B cell (primary cell): ENCODE data around the gene GRK3. TPM values are rescaled to one million over a fixed set of nuclear protein-coding genes. Genes with fewer than 3 reads are reported as not detected.
A peak's percentile ranks its signal among the peaks of the same experiment; 100 is the strongest.
"Not testable (repeated sequence)": the region's sequence is repeated elsewhere in the genome, so short reads cannot be mapped to it uniquely, and the experiment has no call there.

Source experiments
- ATAC-seq: fragments of 200-7000 bp; cut with Tn5 transposase; one replicate; pipeline ENCODE4 v1.10.0; 2021; ENCODE audit warnings: low read depth, mild to moderate bottlenecking, moderate number of reproducible peaks, moderate library complexity
- CTCF ChIA-PET: fragments of 350-600 bp; sonication (Branson Sonifier 250); formaldehyde crosslinking; loops from one replicate; lab custom pipeline; 2021; ENCODE audit warnings: antibody characterized with exemption, inconsistent platforms; lab: Charles Lee
- POLR2A ChIA-PET: fragments of 350-600 bp; sonication (Branson Sonifier 250); formaldehyde crosslinking; loops from one replicate; lab custom pipeline; 2021; ENCODE audit warnings: antibody characterized with exemption; lab: Charles Lee
- DNase-seq: peaks from one replicate; pipeline ENCODE4 v3.0.0; 2013
- H2AFZ ChIP-seq: 2 replicates; pipeline ENCODE4 v1.6.1; 2012; ENCODE audit warnings: mild to moderate bottlenecking, low read depth, low read length; ENCODE audit not compliant: insufficient read depth, poor library complexity, severe bottlenecking
- H3K27ac ChIP-seq, 2 donors: 1 replicate in 1 of 2; 2 replicates in 1 of 2; pipeline ENCODE4 v1.5.1; 2012 to 2013; ENCODE audit warnings: low read length in 2 of 2, mild to moderate bottlenecking in 2 of 2, moderate library complexity in 1 of 2
- H3K27me3 ChIP-seq, 4 experiments: fragments of 200-600 bp in 1 of 4; sonication (generic) in 1 of 4; replicated peaks in 1 of 4; 1 replicate in 2 of 4; 2 replicates in 2 of 4; pipeline versions ENCODE4 v1.6.1 to v1.7.0; 2013 to 2016; ENCODE audit warnings: low read length in 3 of 4, mild to moderate bottlenecking in 2 of 4, mixed read lengths in 1 of 4, moderate library complexity in 1 of 4; ENCODE audit not compliant: insufficient read depth in 4 of 4, control insufficient read depth in 3 of 4; ENCODE audit errors: control extremely low read depth in 1 of 4
- H3K36me3 ChIP-seq, 2 experiments: replicated peaks in 1 of 2; 1 replicate in 1 of 2; 2 replicates in 1 of 2; pipeline versions ENCODE4 v1.6.1 to v1.7.1; 2013; ENCODE audit warnings: low read length in 1 of 2; ENCODE audit not compliant: insufficient read depth in 2 of 2, control insufficient read depth in 1 of 2; ENCODE audit errors: control extremely low read depth in 1 of 2, extremely low read depth in 1 of 2
- H3K4me1 ChIP-seq, 2 donors: fragments of 200-600 bp in 1 of 2; sonication (generic) in 1 of 2; 1 replicate in 1 of 2; 2 replicates in 1 of 2; pipeline versions ENCODE4 v1.5.1 to v1.6.1; 2013 to 2017; ENCODE audit warnings: low read length in 2 of 2; ENCODE audit not compliant: control insufficient read depth in 2 of 2, insufficient read depth in 2 of 2
- H3K4me2 ChIP-seq: replicated peaks from 2 replicates; pipeline ENCODE3; 2012; ENCODE audit warnings: mild to moderate bottlenecking, low read depth, low read length; ENCODE audit not compliant: poor library complexity, severe bottlenecking
- H3K4me3 ChIP-seq, 5 experiments: fragments of 200-600 bp in 1 of 5; sonication (generic) in 1 of 5; 1 replicate in 3 of 5; 2 replicates in 2 of 5; pipeline versions ENCODE4 v1.5.1 to v1.7.0; 2011 to 2016; ENCODE audit warnings: low read length in 4 of 5, mild to moderate bottlenecking in 4 of 5, low read depth in 2 of 5, control low read depth in 1 of 5, moderate library complexity in 1 of 5; ENCODE audit not compliant: insufficient read depth in 1 of 5; ENCODE audit errors: control extremely low read depth in 1 of 5, extremely low read depth in 1 of 5
- H3K79me2 ChIP-seq: fragments of 200-600 bp; sonication (generic); one replicate; pipeline ENCODE4 v1.6.0; 2016; ENCODE audit warnings: low read length; ENCODE audit not compliant: control insufficient read depth, insufficient read depth
- H3K9ac ChIP-seq: fragments of 200-600 bp; sonication (generic); 2 replicates; pipeline ENCODE4 v1.6.1; 2017; ENCODE audit warnings: mild to moderate bottlenecking, low read length, moderate library complexity
- H3K9me3 ChIP-seq, 3 donors: one replicate each; pipeline versions ENCODE4 v1.6.1 to v1.7.1; 2013; ENCODE audit warnings: low read length in 2 of 3; ENCODE audit not compliant: control insufficient read depth in 2 of 3, insufficient read depth in 1 of 3; ENCODE audit errors: control extremely low read depth in 1 of 3
- H4K20me1 ChIP-seq: 2 replicates; pipeline ENCODE4 v1.6.0; 2012; ENCODE audit warnings: mild to moderate bottlenecking, low read length; ENCODE audit not compliant: insufficient read depth, control insufficient read depth, poor library complexity, severe bottlenecking
- H3K27ac Mint-ChIP-seq: one replicate; pipeline ENCODE4 v1.8.0; 2021; ENCODE audit warnings: mixed read lengths
- H3K27me3 Mint-ChIP-seq: one replicate; pipeline ENCODE4 v1.8.0; 2021; ENCODE audit warnings: mixed read lengths
- H3K4me1 Mint-ChIP-seq: one replicate; pipeline ENCODE4 v1.8.0; 2021; ENCODE audit warnings: mixed read lengths
- H3K4me3 Mint-ChIP-seq: one replicate; pipeline ENCODE4 v1.8.0; 2021; ENCODE audit warnings: mixed read lengths
- H3K9me3 Mint-ChIP-seq: one replicate; pipeline ENCODE4 v1.8.0; 2022; ENCODE audit warnings: mixed read lengths; ENCODE audit not compliant: insufficient read depth
- WGBS: methylation state at CpG from one replicate; pipeline ENCODE4 v1.1.5; 2013; ENCODE audit warnings: missing lambda C conversion rate; ENCODE audit not compliant: insufficient coverage; 5-methylcytosine and 5-hydroxymethylcytosine counted together
- intact Hi-C: fragments of 100-400 bp; cut with micrococcal nuclease; formaldehyde crosslinking; loops from one replicate; pipeline ENCODE4 v1.10.0; 2022
- polyA plus RNA-seq: library from polyadenylated mRNA; depleted of rRNA; stranded (reverse); fragments of >200 nt; gene quantifications from 2 replicates; pipeline ENCODE4 v1.2.3, GENCODE V29; 2012
- total RNA-seq, 2 donors: library from RNA; stranded (reverse); fragments of 120-200 nt in 1 of 2; gene quantifications; 1 replicate in 1 of 2; 2 replicates in 1 of 2; pipeline versions ENCODE4 v1.2.3 to v1.2.4, GENCODE V29; 2013 to 2022

The GRK3 gene
- total and polyA plus RNA-seq, 2 donors (not counting 1 experiment from before 2014, with no cell fraction given), result 17.6 to 61.0 TPM

DNA sequence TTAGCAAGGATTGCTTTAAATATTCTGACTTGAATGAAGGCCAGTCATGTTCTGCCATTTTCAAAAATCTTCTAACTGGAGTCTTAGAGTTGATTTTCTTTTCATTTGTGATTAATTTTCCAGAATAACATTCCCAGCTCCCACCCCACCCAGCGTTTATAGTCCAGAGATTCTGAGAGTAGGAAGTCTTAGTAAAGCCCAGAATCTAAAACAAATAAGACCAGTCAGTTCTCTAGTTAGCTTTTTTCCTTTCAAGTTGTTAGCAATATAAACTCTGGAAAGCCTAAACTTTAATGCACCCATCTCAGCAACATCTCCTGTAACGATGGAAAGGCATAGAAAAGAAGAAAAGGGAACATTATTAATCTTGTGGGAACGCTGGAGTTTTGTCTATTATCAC is 3.3 kb upstream of the GRK3 start:
- not testable (repeated sequence) for H3K9me3 ChIP-seq, H4K20me1 ChIP-seq, H3K9ac ChIP-seq, H3K4me2 ChIP-seq, H3K4me3 ChIP-seq, H3K27ac ChIP-seq, H3K27me3 Mint-ChIP-seq, H3K36me3 ChIP-seq, H3K27me3 ChIP-seq, H2AFZ ChIP-seq, DNase-seq, H3K9me3 Mint-ChIP-seq, ATAC-seq
- ChIA-PET CTCF (interaction anchor here (1.0 to 6.6 kb wide), 2 partner anchors 13 to 18 kb away, joined by 3 to 72 read pairs; no protein-coding TSS in a partner anchor), POLR2A (interaction anchor here (1.4 kb wide), 1 partner anchor 17 kb away, joined by 5 read pairs; no protein-coding TSS in a partner anchor)
- Histone ChIP-seq H3K4me1 (peaks cover 40 to 53% of the 10 kb centered on the region in 2 donors), H3K79me2 (peaks cover 17% of the 10 kb centered on the region)
- WGBS, result no CpG with 5 or more reads among the region's 3 CpGs
- Mint-ChIP-seq H3K4me1 (peaks cover 64% of the 10 kb centered on the region), H3K27ac (peak overlapping the region; percentile 88), H3K4me3 (peak overlapping the region; percentile 75)
- intact Hi-C loops, result loop anchor here (10.0 kb wide), 1 partner anchor 1126 kb away; no protein-coding TSS in a partner anchor

GRCh38 chr22:25561927-25562326 is 2.5 kb upstream of the GRK3 start:
- H3K27me3 ChIP-seq, H3K9me3 Mint-ChIP-seq, H3K36me3 ChIP-seq, H3K9me3 ChIP-seq, H3K4me3 ChIP-seq, H3K9ac ChIP-seq, H2AFZ ChIP-seq, H3K27me3 Mint-ChIP-seq, H4K20me1 ChIP-seq: not testable (repeated sequence)
- peak overlapping the region; percentile 57 to 97 for H3K27ac ChIP-seq
- peak overlapping the region; percentile 75 for H3K4me3 Mint-ChIP-seq
- peak; percentile 77 for DNase-seq
- H3K4me1 ChIP-seq, result peaks cover 40 to 53% of the 10 kb centered on the region in 2 donors
- ATAC-seq, result peak; percentile 48
- ChIA-PET CTCF (interaction anchor here (6.6 kb wide), 1 partner anchor 18 kb away, joined by 72 read pairs; no protein-coding TSS in a partner anchor), POLR2A (interaction anchor here (0.6 to 1.4 kb wide), 3 partner anchors 18 to 100 kb away, joined by 4 to 7 read pairs (median 5); no protein-coding TSS in a partner anchor)
- H3K79me2 ChIP-seq, result peaks cover 22% of the 10 kb centered on the region
- H3K4me2 ChIP-seq, result peak overlapping the region; percentile 37
- intact Hi-C loops, result loop anchor here (1.0 to 10.0 kb wide), 2 partner anchors 18 to 1127 kb away; no protein-coding TSS in a partner anchor
- peaks cover 67% of the 10 kb centered on the region for H3K4me1 Mint-ChIP-seq
- H3K27ac Mint-ChIP-seq, result peak overlapping the region; percentile 88
- WGBS, result 0% methylated on average over 1 of the region's 1 CpG

DNA sequence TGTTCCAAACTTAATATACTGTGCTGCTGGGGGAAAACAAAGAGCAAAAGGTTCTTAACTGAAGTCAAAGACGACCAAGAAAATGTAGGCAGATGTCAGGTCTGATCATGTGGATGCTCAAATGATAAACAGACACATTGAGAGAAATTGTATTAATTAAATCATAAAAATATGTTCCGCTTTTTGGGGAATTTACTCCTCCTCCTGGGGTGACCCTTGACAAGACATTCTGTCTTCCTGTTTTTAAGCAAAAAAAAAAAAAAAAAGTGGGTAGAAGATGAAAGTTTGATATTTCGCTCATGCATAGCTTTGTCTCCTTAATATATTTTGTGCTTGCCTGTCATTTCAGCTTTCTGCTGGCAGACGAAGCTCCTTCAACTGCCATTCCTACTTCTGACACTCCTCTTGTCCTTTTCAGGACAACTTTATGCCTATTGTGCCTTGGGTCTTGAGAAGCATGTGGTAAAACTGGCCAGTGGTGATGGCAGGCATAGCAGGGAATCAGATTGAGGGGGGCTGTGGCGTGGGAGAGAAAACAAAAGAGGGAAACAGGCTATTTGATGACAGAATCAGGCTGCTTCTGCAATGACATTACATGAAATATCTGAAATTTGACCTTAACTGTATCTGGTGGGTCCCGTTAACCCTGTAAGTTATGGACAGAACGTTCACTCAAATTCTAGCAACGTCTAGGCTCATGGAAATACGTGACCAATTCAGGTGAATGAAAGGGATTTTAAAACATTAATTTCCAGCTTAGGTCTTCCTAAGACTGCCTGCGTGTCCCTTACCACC is 1.3 kb upstream of the GRK3 start:
- peak; percentile 71 for DNase-seq
- not testable (repeated sequence) for H3K36me3 ChIP-seq, H3K9me3 Mint-ChIP-seq, H3K27me3 Mint-ChIP-seq, H3K27me3 ChIP-seq, H3K9me3 ChIP-seq
- Histone ChIP-seq H3K4me1 (peaks cover 52 to 63% of the 10 kb centered on the region in 2 donors), H3K4me2 (peak overlapping the region; percentile 95), H3K9ac (peak overlapping the region; percentile 81), H2AFZ (peak overlapping the region; percentile 81), H3K4me3 (peak overlapping the region; percentile 52 to 84 (median 76)), H3K27ac (peak overlapping the region; percentile 91 to 97), H4K20me1 (peaks cover 15% of the 10 kb centered on the region), H3K79me2 (peaks cover 34% of the 10 kb centered on the region)
- peak overlapping the region; percentile 95 for H3K27ac Mint-ChIP-seq
- peak; percentile 2 for ATAC-seq
- CTCF ChIA-PET, result interaction anchor here (1.1 to 6.6 kb wide), 3 partner anchors 15 to 138 kb away, joined by 5 to 72 read pairs (median 11); no protein-coding TSS in a partner anchor
- 23% methylated on average over 2 of the region's 10 CpGs for WGBS
- POLR2A ChIA-PET, result interaction anchor here (0.6 to 1.9 kb wide), 7 partner anchors 10 to 1650 kb away, joined by 3 to 7 read pairs (median 6); no protein-coding TSS in a partner anchor
- H3K4me1 Mint-ChIP-seq, result peaks cover 73% of the 10 kb centered on the region
- intact Hi-C loops, result loop anchor here (1.0 to 10.0 kb wide), 2 partner anchors 19 to 1128 kb away; no protein-coding TSS in a partner anchor
- H3K4me3 Mint-ChIP-seq, result peak overlapping the region; percentile 94
